HCT116 (cell line): ENCODE measurements around the gene TSPEAR. TPM values are rescaled to one million over a fixed set of nuclear protein-coding genes. Genes with fewer than 3 reads are reported as not detected.

ENCODE experiments used
- ATAC-seq: fragments of 200-7000 bp; cut with Tn5 transposase; 2 replicates; pipeline ENCODE4 v1.9.1; 2020; ENCODE audit warnings: mild to moderate bottlenecking, moderate library complexity
- BruUV-seq: library from RNA; stranded (reverse); fragments of 400-500 nt; replicated peaks from 2 replicates; lab custom pipeline; 2021; lab: Mats Ljungman, UMichigan
- CTCF ChIA-PET: fragments of 300-600 bp; sonication (Branson Sonifier 250); formaldehyde crosslinking; loops from one replicate; lab custom pipeline; 2021; ENCODE audit warnings: antibody characterized with exemption; lab: Charles Lee
- POLR2A ChIA-PET: fragments of 300-600, 350-600 bp; sonication (Branson Sonifier 250); formaldehyde crosslinking; loops from one replicate; lab custom pipeline; 2021; ENCODE audit warnings: antibody characterized with exemption; lab: Charles Lee
- RAD21 ChIA-PET, 2 experiments: fragments of 300-600 bp; sonication (Branson Sonifier 250); formaldehyde crosslinking; loops; one replicate each; lab custom pipeline; 2023; ENCODE audit warnings: low total read pairs in 2 of 2; ENCODE audit not compliant: uncharacterized antibody in 2 of 2, unreplicated experiment in 2 of 2, low non-redundant PET in 1 of 2; lab: Charles Lee
- DNase-seq: peaks from one replicate; pipeline ENCODE4 v3.0.0-alpha.2; 2010; ENCODE audit warnings: low read depth, low spot score
- H2AFZ ChIP-seq: fragments of 200-600 bp; shearing (Covaris generic), sonication (generic); 2 replicates; pipeline ENCODE4 v1.6.1; 2017; ENCODE audit warnings: low read depth, mixed run types, mixed read lengths, antibody characterized with exemption, low read length; ENCODE audit not compliant: poor library complexity, severe bottlenecking
- H3K27ac ChIP-seq: 2 replicates; pipeline ENCODE4 v1.5.1; 2012; ENCODE audit warnings: low read depth, low read length
- H3K27me3 ChIP-seq: fragments of 200-600 bp; sonication (generic); 2 replicates; pipeline ENCODE4 v1.6.1; 2016; ENCODE audit warnings: mixed run types, low read length, mixed read lengths; ENCODE audit not compliant: insufficient read depth
- H3K36me3 ChIP-seq, 2 experiments: fragments of 200-500 bp in 1 of 2; fragments of 200-600 bp in 1 of 2; sonication (Bioruptor generic) in 1 of 2; sonication (generic) in 1 of 2; 2 replicates each; pipeline versions ENCODE4 v1.5.1 to v1.6.1; 2014 to 2016; ENCODE audit warnings: low read length in 2 of 2, inconsistent platforms in 1 of 2, mixed read lengths in 1 of 2, mixed run types in 1 of 2; ENCODE audit not compliant: insufficient read depth in 2 of 2, control insufficient read depth in 1 of 2
- H3K4me1 ChIP-seq, 2 experiments: fragments of 200-600 bp in 1 of 2; sonication (generic) in 1 of 2; 2 replicates each; pipeline versions ENCODE4 v1.5.1 to v1.6.1; 2012 to 2017; ENCODE audit warnings: low read length in 2 of 2, inconsistent platforms in 1 of 2, mild to moderate bottlenecking in 1 of 2, mixed read lengths in 1 of 2, mixed run types in 1 of 2, moderate library complexity in 1 of 2; ENCODE audit not compliant: insufficient read depth in 2 of 2, control insufficient read depth in 1 of 2
- H3K4me2 ChIP-seq: fragments of 200-600 bp; sonication (generic); 2 replicates; pipeline ENCODE4 v1.6.1; 2017; ENCODE audit warnings: mixed run types, low read length, mixed read lengths
- H3K4me3 ChIP-seq, 2 experiments: fragments of 200-600 bp in 1 of 2; sonication (generic) in 1 of 2; replicated peaks in 1 of 2; 2 replicates each; pipeline ENCODE4 v1.5.1; 2011 to 2016; ENCODE audit warnings: low read length in 2 of 2, control low read depth in 1 of 2, low read depth in 1 of 2, mild to moderate bottlenecking in 1 of 2, mixed read lengths in 1 of 2, mixed run types in 1 of 2
- H3K79me2 ChIP-seq: fragments of 200-600 bp; sonication (generic); 2 replicates; pipeline ENCODE4 v1.6.1; 2017; ENCODE audit warnings: mild to moderate bottlenecking, mixed run types, low read length, moderate library complexity, mixed read lengths; ENCODE audit not compliant: insufficient read depth
- H3K9ac ChIP-seq: fragments of 200-600 bp; sonication (generic); 2 replicates; pipeline ENCODE4 v1.6.1; 2016; ENCODE audit warnings: low read length, mixed read lengths
- H3K9me2 ChIP-seq: fragments of 200-600 bp; sonication (generic), shearing (Covaris generic); 2 replicates; pipeline ENCODE4 v1.6.1; 2017; ENCODE audit warnings: mixed run types, mild to moderate bottlenecking, moderate library complexity; ENCODE audit not compliant: insufficient read depth
- H3K9me3 ChIP-seq, 2 experiments: fragments of 200-500 bp in 1 of 2; fragments of 200-600 bp in 1 of 2; sonication (Bioruptor generic) in 1 of 2; sonication (generic) in 1 of 2; 2 replicates each; pipeline ENCODE4 v1.6.1; 2014 to 2017; ENCODE audit warnings: low read length in 2 of 2, mixed read lengths in 2 of 2, inconsistent platforms in 1 of 2, low read depth in 1 of 2, mild to moderate bottlenecking in 1 of 2, mixed run types in 1 of 2, moderate library complexity in 1 of 2; ENCODE audit not compliant: control insufficient read depth in 1 of 2, insufficient read depth in 1 of 2
- H4K20me1 ChIP-seq: fragments of 200-600 bp; sonication (generic), shearing (Covaris generic); 2 replicates; pipeline ENCODE4 v1.6.1; 2017; ENCODE audit warnings: mixed run types, mild to moderate bottlenecking, moderate library complexity; ENCODE audit not compliant: insufficient read depth
- CBX3 ChIP-seq: IDR thresholded peaks from 2 replicates; pipeline ENCODE4 v1.6.1; 2012; ENCODE audit warnings: low read depth
- EGR1 ChIP-seq: IDR thresholded peaks from 2 replicates; pipeline ENCODE4 v1.6.1; 2012; ENCODE audit warnings: low read depth
- ELF1 ChIP-seq: IDR thresholded peaks from 2 replicates; pipeline ENCODE4 v1.6.1; 2012; ENCODE audit warnings: low read depth, borderline replicate concordance
- EZH2 ChIP-seq: fragments of 200-600 bp; sonication (generic); IDR thresholded peaks from 2 replicates; pipeline ENCODE4 v1.6.1; 2017; ENCODE audit warnings: antibody characterized with exemption, mixed run types
- EZH2phosphoT487 ChIP-seq: fragments of 200-600 bp; IDR thresholded peaks from 2 replicates; pipeline ENCODE4 v1.6.1; 2018; ENCODE audit warnings: antibody characterized with exemption, borderline replicate concordance
- FOSL1 ChIP-seq: IDR thresholded peaks from 2 replicates; pipeline ENCODE4 v1.6.1; 2012; ENCODE audit warnings: low read depth
- JUND ChIP-seq: IDR thresholded peaks from 2 replicates; pipeline ENCODE4 v1.6.1; 2012
- POLR2AphosphoS5 ChIP-seq: IDR thresholded peaks from 2 replicates; pipeline ENCODE4 v1.6.1; 2011; ENCODE audit warnings: mild to moderate bottlenecking, low read depth, low read length, moderate library complexity
- RAD21 ChIP-seq: IDR thresholded peaks from 2 replicates; pipeline ENCODE4 v1.6.1; 2012; ENCODE audit warnings: low read depth, mild to moderate bottlenecking
- SIN3A ChIP-seq: IDR thresholded peaks from 2 replicates; pipeline ENCODE4 v1.6.1; 2012; ENCODE audit warnings: low read depth
- TCF7L2 ChIP-seq: IDR thresholded peaks from 2 replicates; pipeline ENCODE4 v1.7.0; 2011; ENCODE audit warnings: borderline replicate concordance, inconsistent platforms; ENCODE audit not compliant: insufficient read depth, insufficient read length; ENCODE audit errors: extremely low read depth
- YY1 ChIP-seq: IDR thresholded peaks from 2 replicates; pipeline ENCODE4 v1.6.1; 2011; ENCODE audit warnings: low read length, low read depth, moderate library complexity, mild to moderate bottlenecking; ENCODE audit not compliant: insufficient replicate concordance; ENCODE audit errors: extremely low read depth
- ZFX ChIP-seq: fragments of 450-650 bp; IDR thresholded peaks from 2 replicates; pipeline ENCODE4 v1.6.1; 2017
- ZNF274 ChIP-seq: fragments of 200-500 bp; sonication (Bioruptor generic); IDR thresholded peaks from 2 replicates; pipeline ENCODE4 v1.6.1; 2014; ENCODE audit warnings: mild to moderate bottlenecking, low read depth, low read length, inconsistent platforms
- intact Hi-C: fragments of 100-400 bp; cut with micrococcal nuclease; formaldehyde crosslinking; loops from 2 replicates; pipeline ENCODE4 v1.10.0; 2022
- total RNA-seq: library from RNA; stranded (reverse); gene quantifications from one replicate; pipeline ENCODE4 v1.2.1, GENCODE V29; 2021; ENCODE audit not compliant: unreplicated experiment
- TF ChIP-seq, protein P1 (sequence below): IDR thresholded peaks from 2 replicates; pipeline ENCODE4 v1.6.1; 2012
- TF ChIP-seq, protein P2 (sequence below), 3 experiments: fragments of 200-600 bp in 1 of 3; sonication (generic) in 1 of 3; IDR thresholded peaks in 2 of 3; conservative IDR thresholded peaks in 1 of 3; 2 replicates each; pipeline ENCODE4 v1.5.1; 2012 to 2017; ENCODE audit warnings: low read depth in 2 of 3, low read length in 2 of 3, antibody characterized with exemption in 1 of 3, borderline replicate concordance in 1 of 3, control low read depth in 1 of 3, mild to moderate bottlenecking in 1 of 3, mixed read lengths in 1 of 3, mixed run types in 1 of 3, moderate library complexity in 1 of 3; ENCODE audit not compliant: insufficient read depth in 1 of 3

TSPEAR gene
- total RNA-seq, 1 experiment from 2014 or later, result not detected

DNA sequence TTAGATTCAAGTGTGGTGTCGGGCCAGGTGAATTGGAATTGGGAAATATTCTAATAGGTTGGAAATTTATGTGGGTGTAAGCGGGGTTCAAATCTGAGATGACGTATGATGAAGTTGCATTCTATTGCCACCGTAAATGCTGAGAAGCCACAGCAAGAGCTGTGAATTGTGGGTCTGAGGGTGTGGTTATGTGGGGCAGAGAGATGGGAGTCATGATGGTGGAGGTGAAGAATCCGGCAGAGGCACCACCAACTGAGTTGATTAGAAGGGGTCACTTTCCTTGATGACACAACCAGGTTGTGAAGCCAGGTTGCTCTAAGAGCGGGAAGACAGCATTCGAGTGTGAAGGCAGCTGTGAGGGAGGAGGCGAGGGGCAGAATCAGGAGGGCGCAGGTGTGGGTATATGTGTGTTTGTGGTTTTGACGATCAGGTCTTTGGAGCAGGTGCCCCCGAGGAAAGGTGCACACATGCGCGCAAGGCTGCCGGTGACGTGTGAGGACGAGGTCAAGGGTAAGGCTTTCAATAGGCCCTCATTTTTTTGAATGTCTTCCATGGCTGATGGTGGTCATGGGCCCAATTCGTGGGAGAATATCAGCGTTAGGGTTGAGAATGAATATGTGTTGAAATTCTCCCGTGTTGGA, 237.3 kb downstream of the TSPEAR start:
- Histone ChIP-seq H3K79me2 (no peaks in the 10 kb centered on the region), H3K27ac (no peak overlapping the region), H3K36me3 (no peaks in the 10 kb centered on the region), H3K4me2 (no peak overlapping the region), H3K4me3 (no peak overlapping the region), H3K9me3 (no peaks in the 10 kb centered on the region), H4K20me1 (no peaks in the 10 kb centered on the region), H3K27me3 (no peaks in the 10 kb centered on the region), H2AFZ (no peak overlapping the region), H3K9ac (no peak overlapping the region), H3K9me2 (no peaks in the 10 kb centered on the region), H3K4me1 (no peaks in the 10 kb centered on the region)
- no peak for TF ChIP-seq JUND
- TF ChIP-seq SIN3A, result no peak
- DNase-seq (no peak), ATAC-seq (no peak)
- POLR2A ChIA-PET, result no interaction called here
- RAD21 ChIA-PET, result no interaction called here
- CTCF ChIA-PET, result no interaction called here
- intact Hi-C loops, result no loop called here
- BruUV-seq, result no TSS peak

DNA sequence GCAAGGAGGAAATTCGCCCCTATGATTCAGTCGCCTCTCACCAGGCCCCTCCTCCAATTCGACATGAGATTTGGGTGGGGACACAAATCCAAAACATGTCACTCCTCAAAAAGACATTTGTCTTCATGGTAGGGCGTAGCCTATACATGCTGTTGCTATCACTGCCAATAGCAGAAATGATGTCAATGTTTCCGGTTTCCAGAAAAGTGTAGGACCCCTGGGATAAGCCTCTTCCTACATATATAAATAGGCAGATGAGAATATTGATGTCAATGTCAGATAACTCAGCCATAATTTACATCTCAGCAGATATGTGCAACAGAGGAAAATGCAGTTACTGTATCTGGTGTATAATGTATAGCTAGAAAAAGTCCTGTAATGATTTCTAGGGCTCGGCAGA, 239.4 kb downstream of the TSPEAR start:
- H3K4me2 ChIP-seq, result no peak overlapping the region
- no peaks in the 10 kb centered on the region for H3K9me3 ChIP-seq
- H3K79me2 ChIP-seq, result no peaks in the 10 kb centered on the region
- RAD21 ChIA-PET, result no interaction called here
- BruUV-seq, result no TSS peak
- no peaks in the 10 kb centered on the region for H3K27me3 ChIP-seq
- no peak for DNase-seq
- H3K27ac ChIP-seq, result no peak overlapping the region
- CTCF ChIA-PET, result no interaction called here
- H4K20me1 ChIP-seq, result no peaks in the 10 kb centered on the region
- no peaks in the 10 kb centered on the region for H3K4me1 ChIP-seq
- POLR2A ChIA-PET, result no interaction called here
- ATAC-seq, result no peak
- H3K36me3 ChIP-seq, result no peaks in the 10 kb centered on the region
- TF ChIP-seq ELF1 (no peak), FOSL1 (no peak), JUND (no peak), ZFX (no peak), POLR2AphosphoS5 (no peak), RAD21 (no peak), EZH2phosphoT487 (no peak), YY1 (no peak), TCF7L2 (no peak), EZH2 (no peak), CBX3 (no peak), ZNF274 (no peak), EGR1 (no peak)
- TF ChIP-seq, protein P1, sequence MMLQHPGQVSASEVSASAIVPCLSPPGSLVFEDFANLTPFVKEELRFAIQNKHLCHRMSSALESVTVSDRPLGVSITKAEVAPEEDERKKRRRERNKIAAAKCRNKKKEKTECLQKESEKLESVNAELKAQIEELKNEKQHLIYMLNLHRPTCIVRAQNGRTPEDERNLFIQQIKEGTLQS, result no peak
- TF ChIP-seq, protein P2, sequence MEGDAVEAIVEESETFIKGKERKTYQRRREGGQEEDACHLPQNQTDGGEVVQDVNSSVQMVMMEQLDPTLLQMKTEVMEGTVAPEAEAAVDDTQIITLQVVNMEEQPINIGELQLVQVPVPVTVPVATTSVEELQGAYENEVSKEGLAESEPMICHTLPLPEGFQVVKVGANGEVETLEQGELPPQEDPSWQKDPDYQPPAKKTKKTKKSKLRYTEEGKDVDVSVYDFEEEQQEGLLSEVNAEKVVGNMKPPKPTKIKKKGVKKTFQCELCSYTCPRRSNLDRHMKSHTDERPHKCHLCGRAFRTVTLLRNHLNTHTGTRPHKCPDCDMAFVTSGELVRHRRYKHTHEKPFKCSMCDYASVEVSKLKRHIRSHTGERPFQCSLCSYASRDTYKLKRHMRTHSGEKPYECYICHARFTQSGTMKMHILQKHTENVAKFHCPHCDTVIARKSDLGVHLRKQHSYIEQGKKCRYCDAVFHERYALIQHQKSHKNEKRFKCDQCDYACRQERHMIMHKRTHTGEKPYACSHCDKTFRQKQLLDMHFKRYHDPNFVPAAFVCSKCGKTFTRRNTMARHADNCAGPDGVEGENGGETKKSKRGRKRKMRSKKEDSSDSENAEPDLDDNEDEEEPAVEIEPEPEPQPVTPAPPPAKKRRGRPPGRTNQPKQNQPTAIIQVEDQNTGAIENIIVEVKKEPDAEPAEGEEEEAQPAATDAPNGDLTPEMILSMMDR (IDR thresholded peaks at IDR 0.05 in 2 of 3, conservative IDR thresholded peaks at IDR 0.05 in 1 of 3; ENCODE audit: borderline replicate concordance in 1 of 3, insufficient read depth in 1 of 3, low read depth in 2 of 3, low read length in 2 of 3), result no peak
- TF ChIP-seq, all 23 proteins: peak for 0
- Histone ChIP-seq H2AFZ (no peak overlapping the region), H3K9ac (no peak overlapping the region), H3K9me2 (no peaks in the 10 kb centered on the region), H3K4me3 (no peak overlapping the region)
- intact Hi-C loops, result no loop called here
